Measurements from ENCODE around the gene COG8.

DNA sequence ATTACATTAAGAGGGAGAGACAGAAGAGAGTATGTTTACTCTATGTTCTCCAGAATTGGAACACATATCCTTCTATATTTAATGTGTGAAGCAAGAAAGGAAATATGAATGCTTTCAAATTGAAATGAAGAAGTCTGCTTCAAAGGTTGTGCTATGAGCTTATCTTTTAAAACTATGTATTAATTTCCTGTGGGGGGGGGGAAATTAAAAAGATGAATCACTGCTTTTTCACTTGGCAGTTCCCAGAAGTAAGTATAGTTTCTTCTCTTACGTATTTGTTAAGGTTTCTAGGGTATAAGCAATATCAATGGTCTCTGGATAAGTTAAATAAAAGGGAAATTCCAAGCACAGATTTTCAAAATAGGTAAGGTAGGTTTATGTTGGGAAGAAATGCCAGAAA is 39.4 kb upstream of the COG8 start:
- TF ChIP-seq SIX5 (IDR thresholded peaks at IDR 0.05; ENCODE audit: borderline replicate concordance in 1 of 2, insufficient read depth in 1 of 2, low read depth in 1 of 2, low read length in 2 of 2) (no peak), FIP1L1 (IDR thresholded peaks at IDR 0.05; ENCODE audit: low read depth, low read length, poor library complexity, severe bottlenecking) (no peak), ZNF217 (CRISPR knock-in tag; IDR thresholded peaks at IDR 0.05) (no peak)
- TF ChIP-seq, protein P1, sequence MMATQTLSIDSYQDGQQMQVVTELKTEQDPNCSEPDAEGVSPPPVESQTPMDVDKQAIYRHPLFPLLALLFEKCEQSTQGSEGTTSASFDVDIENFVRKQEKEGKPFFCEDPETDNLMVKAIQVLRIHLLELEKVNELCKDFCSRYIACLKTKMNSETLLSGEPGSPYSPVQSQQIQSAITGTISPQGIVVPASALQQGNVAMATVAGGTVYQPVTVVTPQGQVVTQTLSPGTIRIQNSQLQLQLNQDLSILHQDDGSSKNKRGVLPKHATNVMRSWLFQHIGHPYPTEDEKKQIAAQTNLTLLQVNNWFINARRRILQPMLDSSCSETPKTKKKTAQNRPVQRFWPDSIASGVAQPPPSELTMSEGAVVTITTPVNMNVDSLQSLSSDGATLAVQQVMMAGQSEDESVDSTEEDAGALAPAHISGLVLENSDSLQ (IDR thresholded peaks at IDR 0.05): no peak
- TF ChIP-seq, protein P2, sequence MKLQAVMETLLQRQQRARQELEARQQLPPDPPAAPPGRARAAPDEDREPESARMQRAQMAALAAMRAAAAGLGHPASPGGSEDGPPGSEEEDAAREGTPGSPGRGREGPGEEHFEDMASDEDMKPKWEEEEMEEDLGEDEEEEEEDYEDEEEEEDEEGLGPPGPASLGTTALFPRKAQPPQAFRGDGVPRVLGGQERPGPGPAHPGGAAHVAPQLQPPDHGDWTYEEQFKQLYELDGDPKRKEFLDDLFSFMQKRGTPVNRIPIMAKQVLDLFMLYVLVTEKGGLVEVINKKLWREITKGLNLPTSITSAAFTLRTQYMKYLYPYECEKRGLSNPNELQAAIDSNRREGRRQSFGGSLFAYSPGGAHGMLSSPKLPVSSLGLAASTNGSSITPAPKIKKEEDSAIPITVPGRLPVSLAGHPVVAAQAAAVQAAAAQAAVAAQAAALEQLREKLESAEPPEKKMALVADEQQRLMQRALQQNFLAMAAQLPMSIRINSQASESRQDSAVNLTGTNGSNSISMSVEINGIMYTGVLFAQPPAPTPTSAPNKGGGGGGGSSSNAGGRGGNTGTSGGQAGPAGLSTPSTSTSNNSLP (IDR thresholded peaks at IDR 0.05; ENCODE audit: borderline replicate concordance, low read depth, low read length): no peak
- TF ChIP-seq, protein P3, sequence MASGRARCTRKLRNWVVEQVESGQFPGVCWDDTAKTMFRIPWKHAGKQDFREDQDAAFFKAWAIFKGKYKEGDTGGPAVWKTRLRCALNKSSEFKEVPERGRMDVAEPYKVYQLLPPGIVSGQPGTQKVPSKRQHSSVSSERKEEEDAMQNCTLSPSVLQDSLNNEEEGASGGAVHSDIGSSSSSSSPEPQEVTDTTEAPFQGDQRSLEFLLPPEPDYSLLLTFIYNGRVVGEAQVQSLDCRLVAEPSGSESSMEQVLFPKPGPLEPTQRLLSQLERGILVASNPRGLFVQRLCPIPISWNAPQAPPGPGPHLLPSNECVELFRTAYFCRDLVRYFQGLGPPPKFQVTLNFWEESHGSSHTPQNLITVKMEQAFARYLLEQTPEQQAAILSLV (tag; IDR thresholded peaks at IDR 0.05): no peak

Data from K562 (cell line).